GM12878 (cell line): Measurements from ENCODE around the gene LCOR. TPM values are rescaled to one million over a fixed set of nuclear protein-coding genes. Genes with fewer than 3 reads are reported as not detected.

Source experiments
- ATAC-seq: fragments of 200-7000 bp; cut with Tn5 transposase; 3 replicates; pipeline ENCODE4 v1.9.1; 2020; ENCODE audit warnings: mild to moderate bottlenecking, moderate library complexity
- BruUV-seq: library from RNA; stranded (reverse); fragments of 400-500 nt; replicated peaks from 2 replicates; lab custom pipeline; 2021; lab: Mats Ljungman, UMichigan
- CTCF ChIA-PET: fragments of 300-600 bp; sonication (Branson Sonifier 250); formaldehyde crosslinking; extraction: SDS; loops from one replicate; lab custom pipeline; 2021; ENCODE audit warnings: inconsistent platforms; lab: Yijun Ruan, JAX
- POLR2A ChIA-PET: fragments of 350-600 bp; formaldehyde crosslinking; extraction: SDS; loops from one replicate; lab custom pipeline; 2021; ENCODE audit warnings: inconsistent platforms; lab: Charles Lee
- RAD21 ChIA-PET: fragments of 300-600 bp; sonication (Branson Sonifier 250); formaldehyde crosslinking; loops from one replicate; lab custom pipeline; 2023; ENCODE audit warnings: antibody characterized with exemption; ENCODE audit not compliant: unreplicated experiment; lab: Charles Lee
- SMC1A ChIA-PET: fragments of 300-600 bp; sonication (Branson Sonifier 250); formaldehyde crosslinking; loops from one replicate; lab custom pipeline; 2023; ENCODE audit not compliant: unreplicated experiment, uncharacterized antibody; lab: Charles Lee
- DNase-seq: peaks from one replicate; pipeline ENCODE4 v3.0.0-alpha.2; 2011; ENCODE audit warnings: low read depth, low spot score
- FAIRE-seq: peaks from 3 replicates; lab custom pipeline; 2011; peaks lifted over from hg19 to GRCh38; lab: Jason Lieb, UNC
- H2AFZ ChIP-seq: 2 replicates; pipeline ENCODE4 v1.6.0; 2011; ENCODE audit warnings: low read depth, low read length, control low read depth; ENCODE audit not compliant: control insufficient read depth
- H3K27ac ChIP-seq: 2 replicates; pipeline ENCODE4 v1.5.1; 2011; ENCODE audit warnings: control low read depth; ENCODE audit not compliant: control insufficient read depth, insufficient read depth
- H3K27me3 ChIP-seq, 2 experiments: replicated peaks in 1 of 2; 2 replicates each; pipeline versions ENCODE4 v1.6.0 to v1.6.1; 2011; ENCODE audit warnings: low read length in 1 of 2; ENCODE audit not compliant: control insufficient read depth in 2 of 2, insufficient read depth in 2 of 2
- H3K36me3 ChIP-seq, 2 experiments: 2 replicates each; pipeline ENCODE4 v1.5.1; 2011; ENCODE audit warnings: low read length in 1 of 2; ENCODE audit not compliant: control insufficient read depth in 2 of 2, insufficient read depth in 2 of 2
- H3K4me1 ChIP-seq: 2 replicates; pipeline ENCODE4 v1.6.1; 2011; ENCODE audit warnings: mild to moderate bottlenecking, low read length, moderate library complexity, mixed read lengths; ENCODE audit not compliant: control insufficient read depth, insufficient read depth
- H3K4me2 ChIP-seq: 2 replicates; pipeline ENCODE4 v1.6.0; 2011; ENCODE audit warnings: control low read depth; ENCODE audit not compliant: control insufficient read depth, insufficient read depth
- H3K4me3 ChIP-seq: fragments of 200-600 bp; sonication (generic); 2 replicates; pipeline ENCODE4 v1.5.1; 2016
- H3K79me2 ChIP-seq: 2 replicates; pipeline ENCODE4 v1.6.0; 2011; ENCODE audit warnings: low read length; ENCODE audit not compliant: control insufficient read depth, insufficient read depth
- H3K9ac ChIP-seq: 2 replicates; pipeline ENCODE4 v1.8.0; 2011; ENCODE audit warnings: low read length, control low read depth, mixed read lengths; ENCODE audit not compliant: control insufficient read depth, insufficient read depth
- H3K9me3 ChIP-seq: replicated peaks from 3 replicates; pipeline ENCODE4 v1.5.1; 2011; ENCODE audit warnings: mild to moderate bottlenecking, low read length; ENCODE audit not compliant: control insufficient read depth, insufficient read depth
- H4K20me1 ChIP-seq: 2 replicates; pipeline ENCODE4 v1.6.0; 2011; ENCODE audit not compliant: control insufficient read depth, insufficient read depth
- CHD4 ChIP-seq: fragments of 200-600 bp; sonication (generic); IDR thresholded peaks from 2 replicates; pipeline ENCODE4 v1.6.1; 2016; ENCODE audit warnings: mild to moderate bottlenecking
- E2F4 ChIP-seq: IDR thresholded peaks from 2 replicates; pipeline ENCODE4 v1.6.1; 2012; ENCODE audit warnings: low read depth, low read length, improper control_type of control experiment
- EED ChIP-seq: sonication (generic); IDR thresholded peaks from 2 replicates; pipeline ENCODE4 v1.6.1; 2016; ENCODE audit warnings: antibody characterized with exemption, low read depth
- SREBF2 ChIP-seq: IDR thresholded peaks from 2 replicates; pipeline ENCODE4 v1.6.1; 2012; ENCODE audit warnings: mild to moderate bottlenecking, low read length
- WGBS: methylation state at CpG from one replicate; pipeline ENCODE4 v1.1.6; 2016; ENCODE audit warnings: low lambda C conversion rate; ENCODE audit not compliant: insufficient replicate concordance, insufficient coverage; ENCODE audit errors: missing lambda C conversion rate; 5-methylcytosine and 5-hydroxymethylcytosine counted together
- in situ Hi-C: fragments of 300-500 bp; cut with MboI; formaldehyde crosslinking; loops from 9 replicates; pipeline ENCODE4 v1.14.3; 2018; ENCODE audit warnings: mixed read lengths
- intact Hi-C: fragments of 100-400 bp; cut with micrococcal nuclease; formaldehyde crosslinking; loops from one replicate; pipeline ENCODE4 v1.14.2; 2022; ENCODE audit not compliant: unreplicated experiment
- polyA plus RNA-seq, 11 experiments: library from polyadenylated mRNA; depleted of rRNA in 4 of 11; unstranded in 6 of 11; stranded (reverse) in 5 of 11; fragments of >200 nt; fragmentation: Nextera tagmentation in 4 of 11; fragmentation: Illumina TruSeq in 1 of 11; extraction: Ambion mirVana in 4 of 11; extraction: Trizol in 1 of 11; gene quantifications; 1 replicate in 1 of 11; 2 replicates in 10 of 11; pipeline versions ENCODE4 v1.2.1 to v1.2.3, GENCODE V29; 2011 to 2016; ENCODE audit warnings: inconsistent platforms in 2 of 11, missing spikeins in 2 of 11, low read depth in 1 of 11
- total RNA-seq, 4 experiments: library from RNA; depleted of rRNA in 3 of 4; stranded (reverse); fragments of >200 nt in 3 of 4; fragmentation: Illumina TruSeq in 1 of 4; extraction: Trizol in 1 of 4; gene quantifications; 2 replicates each; pipeline versions ENCODE4 v1.2.1 to v1.2.3, GENCODE V29; 2013 to 2021
- TF ChIP-seq, protein P1 (sequence below): fragments of 450-650 bp; formaldehyde crosslinking; IDR thresholded peaks from 2 replicates; pipeline ENCODE4 v1.5.0; 2022; ENCODE audit warnings: mild to moderate bottlenecking, missing genetic modification characterization

The LCOR gene
- total and polyA plus RNA-seq, 10 of the 15 experiments (the other 5 are each of a cell fraction or from before 2014, with no cell fraction given): 1.6 to 22.0 (median 13.2) TPM

DNA sequence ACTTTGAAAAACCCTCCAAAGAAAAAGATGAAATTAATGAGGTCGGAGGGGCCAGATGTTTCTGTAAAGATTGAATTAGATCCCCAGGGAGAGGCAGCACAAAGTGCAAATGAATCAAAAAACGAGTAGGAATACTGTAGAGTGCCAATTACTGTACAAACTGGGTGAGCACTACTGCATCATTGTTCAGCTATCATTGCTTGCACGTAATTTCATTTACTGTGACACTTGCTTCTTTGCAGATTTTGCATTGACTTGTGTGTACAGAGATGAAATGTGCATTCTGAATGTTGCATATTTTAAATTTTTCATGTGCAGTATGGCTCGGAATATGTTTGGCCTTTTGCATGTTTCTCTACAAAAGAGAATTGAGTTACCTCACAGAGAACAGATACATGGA lies 123.7 kb downstream of the LCOR start (continued):
- TF ChIP-seq, protein P1, sequence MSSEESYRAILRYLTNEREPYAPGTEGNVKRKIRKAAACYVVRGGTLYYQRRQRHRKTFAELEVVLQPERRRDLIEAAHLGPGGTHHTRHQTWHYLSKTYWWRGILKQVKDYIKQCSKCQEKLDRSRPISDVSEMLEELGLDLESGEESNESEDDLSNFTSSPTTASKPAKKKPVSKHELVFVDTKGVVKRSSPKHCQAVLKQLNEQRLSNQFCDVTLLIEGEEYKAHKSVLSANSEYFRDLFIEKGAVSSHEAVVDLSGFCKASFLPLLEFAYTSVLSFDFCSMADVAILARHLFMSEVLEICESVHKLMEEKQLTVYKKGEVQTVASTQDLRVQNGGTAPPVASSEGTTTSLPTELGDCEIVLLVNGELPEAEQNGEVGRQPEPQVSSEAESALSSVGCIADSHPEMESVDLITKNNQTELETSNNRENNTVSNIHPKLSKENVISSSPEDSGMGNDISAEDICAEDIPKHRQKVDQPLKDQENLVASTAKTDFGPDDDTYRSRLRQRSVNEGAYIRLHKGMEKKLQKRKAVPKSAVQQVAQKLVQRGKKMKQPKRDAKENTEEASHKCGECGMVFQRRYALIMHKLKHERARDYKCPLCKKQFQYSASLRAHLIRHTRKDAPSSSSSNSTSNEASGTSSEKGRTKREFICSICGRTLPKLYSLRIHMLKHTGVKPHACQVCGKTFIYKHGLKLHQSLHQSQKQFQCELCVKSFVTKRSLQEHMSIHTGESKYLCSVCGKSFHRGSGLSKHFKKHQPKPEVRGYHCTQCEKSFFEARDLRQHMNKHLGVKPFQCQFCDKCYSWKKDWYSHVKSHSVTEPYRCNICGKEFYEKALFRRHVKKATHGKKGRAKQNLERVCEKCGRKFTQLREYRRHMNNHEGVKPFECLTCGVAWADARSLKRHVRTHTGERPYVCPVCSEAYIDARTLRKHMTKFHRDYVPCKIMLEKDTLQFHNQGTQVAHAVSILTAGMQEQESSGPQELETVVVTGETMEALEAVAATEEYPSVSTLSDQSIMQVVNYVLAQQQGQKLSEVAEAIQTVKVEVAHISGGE: no peak
- TF ChIP-seq CHD4 (no peak), SREBF2 (no peak), E2F4 (no peak)

GRCh38 chr10:96958071-96958470 lies 126.0 kb downstream of the LCOR start:
- no peaks in the 10 kb centered on the region for H3K4me1 ChIP-seq
- CTCF ChIA-PET: interaction anchor here (0.8 to 1.9 kb wide), 3 partner anchors 12 to 79 kb away, joined by 3 to 9 read pairs (median 7); no protein-coding TSS in a partner anchor
- H3K27me3 ChIP-seq: no peaks in the 10 kb centered on the region
- H3K9ac ChIP-seq: no peak overlapping the region
- no peaks in the 10 kb centered on the region for H4K20me1 ChIP-seq
- TF ChIP-seq EED: no peak
- DNase-seq (no peak), ATAC-seq (no peak), FAIRE-seq (no peak)
- SMC1A ChIA-PET: interaction anchor here (0.9 to 5.7 kb wide), 9 partner anchors 10 to 80 kb away, joined by 3 to 30 read pairs (median 3); no protein-coding TSS in a partner anchor
- no TSS peak for BruUV-seq
- no peaks in the 10 kb centered on the region for H3K79me2 ChIP-seq
- 62% methylated on average over 2 of the region's 2 CpGs for WGBS
- in situ Hi-C loops (no loop called here), intact Hi-C loops (no loop called here)
- RAD21 ChIA-PET: interaction anchor here (1.2 to 1.4 kb wide), 2 partner anchors 61 to 67 kb away, joined by 3 to 4 read pairs; no protein-coding TSS in a partner anchor
- no peak overlapping the region for H2AFZ ChIP-seq
- no peak overlapping the region for H3K4me2 ChIP-seq
- no peaks in the 10 kb centered on the region for H3K9me3 ChIP-seq
- H3K27ac ChIP-seq: no peak overlapping the region
- POLR2A ChIA-PET: no interaction called here
- H3K36me3 ChIP-seq: peaks cover 8% of the 10 kb centered on the region in 2 experiments
- H3K4me3 ChIP-seq: no peak overlapping the region
